ENCODE measurements around the gene COQ2.
"Not testable (repeated sequence)": the region's sequence is repeated elsewhere in the genome, so short reads cannot be mapped to it uniquely, and the experiment has no call there.

- TF ChIP-seq POLR2A (IDR thresholded peaks at IDR 0.05), result not testable (repeated sequence)
- TF ChIP-seq, protein P1, sequence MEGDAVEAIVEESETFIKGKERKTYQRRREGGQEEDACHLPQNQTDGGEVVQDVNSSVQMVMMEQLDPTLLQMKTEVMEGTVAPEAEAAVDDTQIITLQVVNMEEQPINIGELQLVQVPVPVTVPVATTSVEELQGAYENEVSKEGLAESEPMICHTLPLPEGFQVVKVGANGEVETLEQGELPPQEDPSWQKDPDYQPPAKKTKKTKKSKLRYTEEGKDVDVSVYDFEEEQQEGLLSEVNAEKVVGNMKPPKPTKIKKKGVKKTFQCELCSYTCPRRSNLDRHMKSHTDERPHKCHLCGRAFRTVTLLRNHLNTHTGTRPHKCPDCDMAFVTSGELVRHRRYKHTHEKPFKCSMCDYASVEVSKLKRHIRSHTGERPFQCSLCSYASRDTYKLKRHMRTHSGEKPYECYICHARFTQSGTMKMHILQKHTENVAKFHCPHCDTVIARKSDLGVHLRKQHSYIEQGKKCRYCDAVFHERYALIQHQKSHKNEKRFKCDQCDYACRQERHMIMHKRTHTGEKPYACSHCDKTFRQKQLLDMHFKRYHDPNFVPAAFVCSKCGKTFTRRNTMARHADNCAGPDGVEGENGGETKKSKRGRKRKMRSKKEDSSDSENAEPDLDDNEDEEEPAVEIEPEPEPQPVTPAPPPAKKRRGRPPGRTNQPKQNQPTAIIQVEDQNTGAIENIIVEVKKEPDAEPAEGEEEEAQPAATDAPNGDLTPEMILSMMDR (IDR thresholded peaks at IDR 0.05), result not testable (repeated sequence)
Observed at GRCh38 chr4:83288381-83288780, 3.8 kb upstream of the COQ2 start.

Measured in heart left ventricle (tissue), 13 donors.